ENCODE results near the gene WDR38.

WDR38 gene

GRCh38 chr9:124869466-124869985 lies 16.3 kb downstream of the WDR38 start:
- DNase-seq (ENCODE audit: low read depth in 1 of 2, low spot score in 1 of 2): no peak
- in situ Hi-C loops (cut with HindIII; ENCODE audit: low pct_unique_long_range_greater_than_20kb, low sequenced_read_pairs): no loop called here
- no peak for TF ChIP-seq JUND (IDR thresholded peaks at IDR 0.05; ENCODE audit: low read depth)

- DNase-seq (ENCODE audit: low read depth in 1 of 2, low spot score in 1 of 2): peak in 1 of 2 experiments; percentile 65
- TF ChIP-seq JUND (IDR thresholded peaks at IDR 0.05; ENCODE audit: low read depth): no peak
- in situ Hi-C loops (cut with HindIII; ENCODE audit: low pct_unique_long_range_greater_than_20kb, low sequenced_read_pairs): no loop called here
Observed at GRCh38 chr9:124869986-124870560, 16.8 kb downstream of the WDR38 start.

GRCh38 chr9:124870723-124871122 lies 17.5 kb downstream of the WDR38 start:
- in situ Hi-C loops (cut with HindIII; ENCODE audit: low pct_unique_long_range_greater_than_20kb, low sequenced_read_pairs): no loop called here
- no peak for DNase-seq (ENCODE audit: low read depth in 1 of 2, low spot score in 1 of 2)
- TF ChIP-seq JUND (IDR thresholded peaks at IDR 0.05; ENCODE audit: low read depth): no peak

GRCh38 chr9:124871156-124871561 lies 17.9 kb downstream of the WDR38 start:
- TF ChIP-seq JUND (IDR thresholded peaks at IDR 0.05; ENCODE audit: low read depth): no peak
- in situ Hi-C loops (cut with HindIII; ENCODE audit: low pct_unique_long_range_greater_than_20kb, low sequenced_read_pairs): no loop called here
- no peak for DNase-seq (ENCODE audit: low read depth in 1 of 2, low spot score in 1 of 2)

- no peak for TF ChIP-seq JUND (IDR thresholded peaks at IDR 0.05; ENCODE audit: low read depth)
- in situ Hi-C loops (cut with HindIII; ENCODE audit: low pct_unique_long_range_greater_than_20kb, low sequenced_read_pairs): no loop called here
- DNase-seq (ENCODE audit: low read depth in 1 of 2, low spot score in 1 of 2): no peak
Observed at GRCh38 chr9:124873664-124874063, 20.4 kb downstream of the WDR38 start.

GRCh38 chr9:124875501-124875900 lies 22.2 kb downstream of the WDR38 start:
- no peak for DNase-seq (ENCODE audit: low read depth in 1 of 2, low spot score in 1 of 2)
- in situ Hi-C loops (cut with HindIII; ENCODE audit: low pct_unique_long_range_greater_than_20kb, low sequenced_read_pairs): no loop called here
- TF ChIP-seq JUND (IDR thresholded peaks at IDR 0.05; ENCODE audit: low read depth): no peak

GRCh38 chr9:124877021-124877782 lies 23.9 kb downstream of the WDR38 start:
- no peak for DNase-seq (ENCODE audit: low read depth in 1 of 2, low spot score in 1 of 2)
- no peak for TF ChIP-seq JUND (IDR thresholded peaks at IDR 0.05; ENCODE audit: low read depth)
- in situ Hi-C loops (cut with HindIII; ENCODE audit: low pct_unique_long_range_greater_than_20kb, low sequenced_read_pairs): no loop called here

- TF ChIP-seq JUND (IDR thresholded peaks at IDR 0.05; ENCODE audit: low read depth): no peak
- in situ Hi-C loops (cut with HindIII; ENCODE audit: low pct_unique_long_range_greater_than_20kb, low sequenced_read_pairs): no loop called here
- DNase-seq (ENCODE audit: low read depth in 1 of 2, low spot score in 1 of 2): no peak
Observed at GRCh38 chr9:124878021-124878420, 24.8 kb downstream of the WDR38 start.

GRCh38 chr9:124878518-124878917 lies 25.3 kb downstream of the WDR38 start:
- in situ Hi-C loops (cut with HindIII; ENCODE audit: low pct_unique_long_range_greater_than_20kb, low sequenced_read_pairs): no loop called here
- DNase-seq (ENCODE audit: low read depth in 1 of 2, low spot score in 1 of 2): no peak
- TF ChIP-seq JUND (IDR thresholded peaks at IDR 0.05; ENCODE audit: low read depth): no peak

- in situ Hi-C loops (cut with HindIII; ENCODE audit: low pct_unique_long_range_greater_than_20kb, low sequenced_read_pairs): no loop called here
- no peak for DNase-seq (ENCODE audit: low read depth in 1 of 2, low spot score in 1 of 2)
- no peak for TF ChIP-seq JUND (IDR thresholded peaks at IDR 0.05; ENCODE audit: low read depth)
Observed at GRCh38 chr9:124879226-124879625, 26.0 kb downstream of the WDR38 start.

GRCh38 chr9:124880501-124880900 lies 27.2 kb downstream of the WDR38 start:
- no peak for DNase-seq (ENCODE audit: low read depth in 1 of 2, low spot score in 1 of 2)
- TF ChIP-seq JUND (IDR thresholded peaks at IDR 0.05; ENCODE audit: low read depth): no peak
- in situ Hi-C loops (cut with HindIII; ENCODE audit: low pct_unique_long_range_greater_than_20kb, low sequenced_read_pairs): no loop called here

- in situ Hi-C loops (cut with HindIII; ENCODE audit: low pct_unique_long_range_greater_than_20kb, low sequenced_read_pairs): no loop called here
- TF ChIP-seq JUND (IDR thresholded peaks at IDR 0.05; ENCODE audit: low read depth): no peak
- no peak for DNase-seq (ENCODE audit: low read depth in 1 of 2, low spot score in 1 of 2)
Observed at GRCh38 chr9:124881138-124881743, 28.0 kb downstream of the WDR38 start.

- no peak for DNase-seq (ENCODE audit: low read depth in 1 of 2, low spot score in 1 of 2)
- in situ Hi-C loops (cut with HindIII; ENCODE audit: low pct_unique_long_range_greater_than_20kb, low sequenced_read_pairs): no loop called here
- TF ChIP-seq JUND (IDR thresholded peaks at IDR 0.05; ENCODE audit: low read depth): no peak
Observed at GRCh38 chr9:124882231-124882630, 29.0 kb downstream of the WDR38 start.
